ENCODE measurements around the gene RPS18.

GRCh38 chr6:33264015-33264414 is 7.9 kb upstream of the RPS18 start:
- no peak for TF ChIP-seq CTCF (conservative IDR thresholded peaks at IDR 0.05 in 1 of 2, IDR thresholded peaks at IDR 0.05 in 1 of 2; ENCODE audit: low read depth in 1 of 2, low read length in 2 of 2)
- no peak for TF ChIP-seq EZH2 (IDR thresholded peaks at IDR 0.05; ENCODE audit: low read length, missing control alignments)

Data from fibroblast of lung (primary cell).